ENCODE measurements around the gene ACOXL.
"Not testable (repeated sequence)": the region's sequence is repeated elsewhere in the genome, so short reads cannot be mapped to it uniquely, and the experiment has no call there.

ACOXL gene

GRCh38 chr2:110732422-110733413, at the start of gene ACOXL:
Gene ACOXL, plus strand, starts transcription at chr2:110732573. Its CDS starts 35,817 bp downstream, at chr2:110768390.
- peak; percentile 34 for DNase-seq

GRCh38 chr2:110682872-110683271, 49.5 kb upstream of the ACOXL start:
- DNase-seq, result no peak

- DNase-seq, result not testable (repeated sequence)
Observed at GRCh38 chr2:110687775-110688484, 44.4 kb upstream of the ACOXL start.

- DNase-seq, result no peak
Observed at GRCh38 chr2:110688594-110689091, 43.7 kb upstream of the ACOXL start.

- no peak for DNase-seq
Observed at GRCh38 chr2:110690083-110690965, 42.0 kb upstream of the ACOXL start.

- no peak for DNase-seq
Observed at GRCh38 chr2:110691612-110692258, 40.6 kb upstream of the ACOXL start.

GRCh38 chr2:110695146-110695898, 37.1 kb upstream of the ACOXL start:
- peak; percentile 1 for DNase-seq

GRCh38 chr2:110698253-110698652, 34.1 kb upstream of the ACOXL start:
- not testable (repeated sequence) for DNase-seq

- DNase-seq, result no peak
Observed at GRCh38 chr2:110702514-110703380, 29.6 kb upstream of the ACOXL start.

- DNase-seq, result no peak
Observed at GRCh38 chr2:110707386-110707965, 24.9 kb upstream of the ACOXL start.

- DNase-seq, result no peak
Observed at GRCh38 chr2:110708455-110708854, 23.9 kb upstream of the ACOXL start.

- no peak for DNase-seq
Observed at GRCh38 chr2:110712737-110713136, 19.6 kb upstream of the ACOXL start.

GRCh38 chr2:110713513-110714362, 18.6 kb upstream of the ACOXL start:
- no peak for DNase-seq

GRCh38 chr2:110714452-110715224, 17.7 kb upstream of the ACOXL start:
- no peak for DNase-seq

GRCh38 chr2:110716959-110717645, 15.3 kb upstream of the ACOXL start:
- DNase-seq, result no peak

- DNase-seq, result no peak
Observed at GRCh38 chr2:110717734-110718133, 14.6 kb upstream of the ACOXL start.

- DNase-seq, result no peak
Observed at GRCh38 chr2:110718382-110718781, 14.0 kb upstream of the ACOXL start.
